GM19397 (cell line): Measurements from ENCODE around the gene UBA7.

Source experiments
- ATAC-seq: cut with Tn5 transposase; IDR thresholded peaks from one replicate; pipeline ENCODE4 v1.9.1; 2021; ENCODE audit warnings: mild to moderate bottlenecking, moderate library complexity; ENCODE audit not compliant: unreplicated experiment

The UBA7 gene

DNA sequence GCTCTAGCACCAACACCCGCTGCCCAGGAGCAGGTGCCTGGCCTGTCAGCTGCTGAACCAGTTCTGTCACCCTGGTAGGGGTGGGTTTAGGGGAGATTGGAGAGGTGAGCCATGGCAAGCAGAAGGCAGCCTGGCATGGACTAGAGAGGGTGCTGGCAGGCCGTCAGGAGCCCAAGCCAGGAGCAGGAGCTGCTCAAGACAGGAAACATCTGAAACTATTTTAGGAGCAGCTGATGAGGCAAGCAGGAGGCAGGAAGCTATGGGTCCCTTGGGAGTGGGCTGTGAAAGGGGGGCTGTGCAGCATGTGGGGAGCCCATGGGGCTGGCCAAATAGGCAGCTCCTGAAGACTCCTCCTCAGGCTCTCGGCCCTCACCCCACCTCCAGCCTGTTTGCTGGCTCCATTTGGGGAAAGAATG, 8.4 kb downstream of the UBA7 start:
- no peak for ATAC-seq

DNA sequence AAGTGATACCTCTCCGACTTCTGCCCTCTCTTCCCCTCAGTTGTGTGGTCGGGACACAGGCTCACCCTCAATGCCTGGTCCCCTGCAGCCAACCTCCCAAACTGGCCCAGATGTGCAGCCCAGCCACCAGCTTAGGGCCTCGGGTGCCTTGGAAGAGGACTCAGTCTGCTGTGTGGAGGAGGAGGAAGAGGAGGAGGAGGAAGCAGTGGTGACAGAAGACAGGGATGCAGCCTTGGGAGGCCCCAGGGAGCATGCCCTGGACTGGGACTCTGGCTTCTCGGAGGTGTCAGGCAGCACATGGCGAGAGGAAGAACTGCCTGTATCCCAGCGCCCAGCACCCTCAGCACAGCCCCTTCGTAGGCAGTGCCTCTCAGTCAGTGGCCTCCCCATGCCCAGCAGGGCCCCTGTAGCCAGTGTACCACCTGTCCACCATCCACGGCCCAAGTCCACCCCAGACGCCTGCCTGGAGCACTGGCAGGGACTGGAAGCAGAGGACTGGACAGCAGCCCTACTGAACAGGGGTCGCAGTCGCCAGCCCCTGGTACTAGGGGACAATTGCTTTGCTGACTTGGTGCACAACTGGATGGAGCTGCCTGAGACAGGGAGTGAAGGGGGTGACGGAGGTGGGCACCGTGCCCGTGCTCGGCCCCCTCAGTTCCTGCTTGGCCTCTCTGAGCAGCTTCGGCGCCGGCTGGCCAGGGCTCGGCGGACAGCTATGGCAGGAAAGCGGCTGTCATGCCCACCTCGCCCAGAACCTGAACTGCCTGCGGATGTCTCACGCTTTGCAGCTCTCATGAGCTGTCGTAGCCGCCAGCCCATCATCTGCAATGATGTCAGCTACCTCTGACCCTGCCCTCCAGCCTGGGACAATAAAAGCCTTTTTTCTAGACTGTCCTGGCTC, 9.4 kb downstream of the UBA7 start:
- ATAC-seq = no peak

DNA sequence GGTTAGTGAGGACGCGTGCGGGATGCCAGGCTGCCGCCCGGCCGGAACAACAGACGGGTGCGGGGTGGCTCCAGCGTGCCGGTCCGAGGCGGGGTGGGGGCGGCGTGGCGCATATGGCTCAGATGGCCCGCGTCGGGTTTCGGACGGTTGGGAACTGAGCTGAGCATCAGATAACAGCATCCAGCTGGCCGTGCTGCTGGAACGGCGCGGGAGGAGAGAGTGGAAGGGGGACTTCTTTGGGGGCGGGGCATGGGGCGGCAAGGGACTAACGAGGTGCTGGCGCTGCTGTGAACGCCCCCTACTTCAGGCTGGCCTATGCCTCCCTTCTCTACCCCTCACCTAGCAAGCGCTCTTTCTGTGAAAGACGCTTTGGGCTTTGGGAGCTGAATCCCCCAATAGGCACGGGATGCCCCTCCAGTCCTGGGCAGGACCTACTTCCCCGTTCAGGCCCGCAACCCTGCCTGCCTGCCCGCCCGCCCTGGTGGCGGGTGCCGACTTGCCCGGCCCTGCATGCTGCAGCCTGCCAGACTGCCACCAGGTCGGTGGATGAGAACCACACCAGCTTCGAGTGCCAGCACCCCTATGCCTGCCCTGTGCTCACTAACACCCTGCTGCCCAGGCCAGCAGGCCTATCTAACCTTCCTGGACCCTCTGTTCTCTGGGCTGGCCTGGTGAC, 10.2 kb downstream of the UBA7 start:
- no peak for ATAC-seq

DNA sequence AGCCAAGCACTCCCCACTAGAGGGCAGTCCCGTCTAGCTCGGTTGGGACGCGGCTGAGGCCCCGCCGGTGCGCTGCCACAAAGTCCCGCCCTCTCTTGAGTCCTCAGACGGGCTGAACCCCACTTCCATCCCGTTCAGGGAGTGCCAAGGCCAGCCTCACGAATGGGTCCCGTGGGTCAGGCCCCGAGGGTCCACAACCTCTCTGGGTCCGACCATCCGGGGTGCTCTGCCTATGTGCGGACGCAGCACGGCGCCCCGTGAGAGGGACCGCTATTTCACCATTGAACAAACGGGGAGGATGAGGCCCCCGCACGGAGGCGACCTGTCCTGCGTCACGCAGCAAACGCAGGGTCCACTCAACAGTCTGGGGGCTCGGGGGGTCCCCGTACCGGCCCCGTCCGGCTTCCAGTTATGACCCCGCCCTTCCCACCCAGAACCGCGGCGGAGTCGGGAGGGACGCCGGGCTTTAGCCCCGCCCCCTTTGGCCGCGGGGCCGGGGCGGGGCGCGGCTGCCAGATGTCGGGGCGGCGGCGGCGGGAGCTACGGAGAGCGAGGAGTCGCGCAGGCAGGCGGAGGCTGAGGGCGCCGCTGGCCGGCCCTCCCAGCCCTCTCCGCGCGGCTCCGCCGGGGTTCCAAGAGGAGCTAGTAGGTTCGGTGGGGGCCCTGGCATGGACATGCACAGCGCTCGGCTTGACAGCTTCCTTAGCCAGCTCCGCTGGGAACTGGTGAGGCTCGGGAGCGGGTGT, 10.9 kb downstream of the UBA7 start, which contains the start of gene INKA1:
INKA1 (plus strand) TSS at position 543 of the 746 bp plus-strand sequence; CDS start at position 675, 132 bp downstream.
- peak; percentile 53 for ATAC-seq

DNA sequence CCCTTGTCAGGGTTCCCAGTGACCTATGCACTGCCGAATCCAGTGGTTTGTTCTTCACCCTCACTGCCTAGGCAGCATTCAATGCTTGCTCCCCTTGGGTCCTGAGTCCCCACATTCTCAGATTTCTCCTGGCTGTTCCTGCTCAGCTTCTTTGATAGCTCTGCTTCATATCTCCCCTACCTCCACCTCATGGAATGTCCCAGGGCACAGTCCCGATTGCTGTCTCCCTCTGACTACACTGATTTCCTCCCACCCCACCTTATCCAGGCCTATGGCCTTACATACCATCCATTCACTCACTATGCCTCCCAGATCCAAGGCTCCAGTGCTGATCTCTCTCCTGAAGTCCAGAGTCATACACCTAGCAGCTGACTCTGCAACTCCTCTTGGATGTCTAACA, 12.6 kb downstream of the UBA7 start:
- ATAC-seq = no peak

DNA sequence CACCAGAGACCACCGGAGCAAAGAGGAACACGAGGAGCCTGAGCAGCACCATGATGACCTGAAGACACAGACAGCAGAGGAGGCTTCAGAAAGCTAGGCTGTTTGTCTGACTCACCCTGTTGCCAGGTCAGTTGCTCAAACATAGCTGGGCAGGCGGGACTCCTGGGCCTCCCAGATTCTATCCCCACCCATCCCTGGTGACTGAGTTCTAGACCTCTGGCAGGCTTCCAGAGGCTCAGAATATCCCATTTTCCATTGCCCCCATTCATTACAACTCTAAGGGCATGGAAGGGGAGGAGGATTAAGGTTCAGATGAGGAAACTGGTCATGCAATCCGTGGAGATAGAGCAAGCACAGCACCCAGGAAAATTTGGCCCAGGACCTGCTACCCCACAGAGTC, 14.0 kb downstream of the UBA7 start, which contains the start of gene CDHR4:
CDHR4 (minus strand) TSS at position 113 of the 400 bp plus-strand sequence; CDS start at position 52, 61 bp downstream.
- ATAC-seq = no peak

DNA sequence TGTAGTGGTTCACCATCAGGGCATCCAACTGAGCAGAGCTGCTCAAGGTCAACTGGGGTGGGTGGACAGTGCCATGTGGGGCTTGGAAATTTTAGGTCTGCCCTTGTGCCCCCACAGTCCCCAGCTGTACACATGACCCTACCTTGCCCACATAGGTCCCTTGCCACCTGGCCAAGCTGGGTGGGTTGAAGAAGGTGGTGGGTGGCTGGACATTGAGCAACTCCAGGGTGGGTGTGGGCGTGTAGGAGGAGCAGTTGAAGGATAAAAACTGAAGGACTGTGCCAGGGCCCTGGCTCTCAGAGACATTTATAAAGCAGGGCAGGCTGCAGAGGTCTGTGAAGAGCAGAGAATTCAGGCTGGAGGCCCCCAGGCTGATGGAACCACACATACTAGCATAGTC, 14.6 kb downstream of the UBA7 start:
- no peak for ATAC-seq

DNA sequence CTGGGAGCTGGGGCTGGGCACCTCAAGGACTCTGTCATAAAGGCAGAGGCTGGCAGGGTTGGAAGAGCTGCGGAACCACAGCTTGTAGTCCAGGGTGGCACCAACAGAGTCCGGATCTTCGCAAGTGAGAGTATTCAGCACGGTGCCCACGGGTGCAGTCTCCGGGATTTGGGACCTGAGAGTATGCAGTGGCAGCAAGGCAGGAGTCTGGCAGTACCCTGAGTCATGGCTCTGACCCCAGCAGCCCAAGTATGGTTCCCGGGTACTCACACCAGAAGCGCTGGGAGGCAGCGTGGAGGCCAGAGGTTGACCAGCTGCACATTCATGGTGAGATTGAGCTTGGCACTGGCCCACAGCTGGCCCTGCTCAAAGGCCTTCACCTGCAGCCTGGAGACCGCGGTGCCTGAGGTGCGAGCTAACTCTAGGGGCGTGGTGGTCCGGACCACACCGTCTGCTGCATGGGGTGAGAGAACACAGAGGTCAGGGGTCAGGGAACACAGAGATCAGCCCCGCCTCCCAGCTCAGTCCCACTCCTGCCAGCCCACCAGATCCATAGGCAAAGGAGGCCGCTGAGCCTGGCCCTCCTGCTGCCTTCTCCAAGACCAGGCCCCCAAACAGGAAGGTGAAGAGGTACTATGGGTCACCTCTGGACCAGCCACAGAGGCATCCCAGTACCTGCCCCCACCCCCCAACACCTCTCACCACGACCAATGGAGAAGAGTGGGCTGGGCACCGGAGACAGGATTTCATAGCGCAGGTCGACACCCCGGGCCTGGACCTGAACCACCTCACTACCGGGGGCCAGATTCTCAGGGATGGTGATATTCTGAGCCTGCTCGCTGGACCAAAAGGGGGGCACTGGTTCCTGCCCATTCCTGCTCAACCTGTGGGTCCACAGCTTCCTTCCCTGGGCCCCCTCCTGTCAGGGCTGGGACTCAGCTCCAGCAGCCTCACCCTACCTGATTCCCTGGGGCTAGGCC, 18.5 kb downstream of the UBA7 start:
- ATAC-seq = no peak

DNA sequence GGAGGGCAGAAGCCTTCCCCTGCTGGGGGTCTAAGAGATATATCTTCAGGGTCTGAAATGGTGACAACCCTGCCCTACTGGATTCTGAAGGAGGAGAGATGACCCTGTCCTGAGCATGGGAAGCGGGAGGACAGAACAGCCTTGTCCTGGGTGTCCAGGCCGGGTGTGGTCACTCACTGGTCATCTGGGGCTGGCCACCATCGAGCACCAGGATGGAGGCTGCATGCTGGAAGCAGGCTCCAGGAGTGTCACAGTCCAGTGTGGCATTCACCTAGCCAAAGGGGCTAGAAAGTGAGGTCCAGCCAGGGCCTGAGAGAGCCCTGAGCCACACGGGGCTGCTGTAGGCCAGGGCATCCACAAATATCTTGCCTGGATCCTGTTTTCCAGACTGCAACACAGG, 19.3 kb downstream of the UBA7 start:
- ATAC-seq = no peak

DNA sequence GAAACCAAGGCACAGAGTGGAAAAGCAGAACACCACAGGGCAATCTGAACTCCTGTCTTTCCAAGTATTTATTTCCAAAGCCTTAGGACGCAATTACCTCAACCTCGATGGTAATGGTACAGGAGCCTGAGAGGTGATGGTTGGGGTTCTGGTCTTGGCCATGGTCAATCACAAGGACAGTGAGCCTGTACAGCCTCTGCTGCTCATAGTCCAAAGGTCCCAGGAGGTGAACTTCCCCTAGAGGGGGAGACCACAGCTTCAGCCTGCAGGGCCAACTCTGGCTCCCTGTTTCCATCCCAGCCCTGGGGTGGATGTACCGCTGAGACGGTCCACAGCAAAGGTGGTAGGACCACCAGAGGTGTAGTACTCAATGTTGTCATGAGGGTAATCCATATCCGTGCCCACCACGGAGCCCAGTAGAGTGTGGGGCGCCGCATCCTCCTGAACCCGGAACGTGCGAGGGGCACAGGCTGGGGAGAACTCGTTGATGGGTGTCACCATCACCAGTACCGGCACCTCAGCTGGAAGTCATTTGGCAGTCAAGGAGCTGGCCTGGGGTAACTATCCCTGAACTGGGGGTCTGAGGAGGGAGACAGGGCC, 20.2 kb downstream of the UBA7 start:
- no peak for ATAC-seq

DNA sequence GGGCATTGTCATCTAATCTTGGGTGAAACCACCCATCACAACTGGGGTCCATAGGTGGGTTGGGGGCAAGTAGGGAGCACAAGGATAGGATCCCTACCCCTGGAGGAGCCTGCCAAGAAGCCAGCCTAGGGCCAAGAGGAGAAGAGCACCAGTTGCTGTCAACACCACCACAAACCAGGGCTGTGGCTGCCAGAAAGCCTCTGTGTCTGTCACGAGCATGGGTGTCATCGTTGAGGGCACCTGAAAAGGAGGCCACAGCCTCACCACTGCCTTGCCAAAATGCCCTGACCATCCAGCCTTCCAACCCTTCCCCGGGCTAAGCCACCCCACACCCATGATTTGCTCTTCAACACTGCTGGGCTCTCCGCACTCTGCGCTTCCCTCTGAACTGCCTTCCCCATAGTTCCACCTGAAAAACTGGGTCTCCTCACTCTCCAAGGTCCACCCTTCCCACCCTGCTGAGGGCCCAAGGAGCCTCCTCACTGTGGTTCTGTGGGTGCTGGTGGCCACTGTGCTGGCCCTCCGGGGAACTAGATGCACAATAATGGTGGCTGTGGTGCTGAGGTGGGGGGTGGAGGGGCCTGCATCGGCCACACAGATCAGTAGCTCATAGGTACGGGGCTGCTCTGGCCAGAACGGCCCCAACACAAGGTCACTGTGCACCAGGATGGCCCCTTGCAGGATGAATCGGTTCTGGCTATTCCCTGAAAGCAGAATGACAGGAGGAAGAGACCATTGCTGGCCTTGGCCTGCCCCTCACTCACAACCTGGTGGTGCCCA, 21.2 kb downstream of the UBA7 start:
- ATAC-seq = no peak

DNA sequence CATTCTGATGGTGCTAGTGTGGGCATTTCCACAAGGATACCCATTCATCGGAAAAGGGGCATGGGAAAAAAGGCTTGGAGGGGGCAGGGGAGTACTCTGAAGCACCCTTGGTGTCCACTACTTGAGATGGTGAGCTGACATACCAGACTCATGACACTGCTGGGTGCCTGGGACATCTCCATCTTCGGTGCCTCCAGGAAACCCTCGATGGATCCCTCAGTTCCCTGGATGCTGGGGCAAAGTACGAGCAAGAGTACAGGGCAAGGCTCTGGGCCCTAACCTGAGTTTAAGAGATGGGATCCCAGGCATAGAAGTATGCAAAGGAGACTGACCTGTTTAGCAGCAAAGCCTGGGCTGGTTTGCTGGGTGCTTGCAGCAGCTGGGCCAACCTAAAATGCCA, 22.2 kb downstream of the UBA7 start:
- ATAC-seq = no peak

DNA sequence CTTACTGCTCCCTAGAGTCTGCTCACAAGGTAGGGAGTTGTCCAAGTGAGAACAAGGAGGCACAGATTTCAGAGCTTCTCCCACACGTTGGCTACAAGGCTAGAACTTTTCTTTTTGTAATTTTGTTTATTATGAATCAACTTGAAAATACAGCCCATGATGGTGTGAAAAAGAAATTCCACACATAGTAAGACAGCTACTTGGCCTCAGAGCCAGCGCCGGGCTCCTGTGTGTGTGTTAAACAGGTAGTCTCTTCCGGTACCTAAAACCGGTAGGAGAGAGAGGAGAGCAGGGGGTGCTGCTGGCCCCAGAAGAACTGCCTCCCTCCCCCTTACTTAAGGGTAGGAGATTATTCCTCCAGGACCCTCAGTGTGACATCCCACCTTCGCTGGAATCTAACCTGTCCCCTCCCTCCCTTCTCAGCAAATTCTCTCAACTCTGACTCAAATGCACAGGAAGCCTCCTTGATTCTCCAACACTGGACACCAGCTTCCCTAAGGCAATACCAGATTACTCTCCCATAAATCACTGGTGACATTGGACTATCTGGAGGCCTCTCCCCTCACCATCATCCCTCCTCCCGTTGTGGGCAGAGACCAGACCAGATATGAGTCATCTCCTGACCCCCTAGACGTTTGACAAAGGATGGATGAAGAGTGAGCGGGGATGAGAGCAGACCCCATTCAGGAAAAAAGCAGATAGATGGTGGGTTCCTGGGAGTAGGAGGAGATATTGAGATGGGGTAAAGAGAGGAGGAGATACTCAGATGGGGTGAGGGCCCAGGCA, 22.9 kb downstream of the UBA7 start:
- no peak for ATAC-seq

DNA sequence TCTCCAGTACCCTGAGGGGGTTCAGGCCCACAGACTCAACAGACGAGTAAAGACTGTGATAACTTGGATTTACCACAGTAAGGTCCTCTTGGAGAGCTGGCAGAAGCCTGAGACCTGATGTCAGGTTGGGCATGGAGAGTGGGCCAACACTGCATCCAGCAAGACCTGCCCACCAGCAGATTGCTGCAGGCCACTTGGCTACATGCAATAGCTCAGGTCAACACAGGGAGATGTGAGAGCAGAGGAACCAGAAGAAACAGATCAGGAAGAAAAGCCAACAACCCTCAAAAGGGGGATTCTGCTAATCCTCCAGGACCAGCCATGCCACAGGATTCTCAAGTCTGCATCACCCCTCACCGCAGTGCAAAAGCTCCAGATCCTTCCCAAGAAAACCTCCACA, 25.7 kb downstream of the UBA7 start:
- ATAC-seq = no peak

DNA sequence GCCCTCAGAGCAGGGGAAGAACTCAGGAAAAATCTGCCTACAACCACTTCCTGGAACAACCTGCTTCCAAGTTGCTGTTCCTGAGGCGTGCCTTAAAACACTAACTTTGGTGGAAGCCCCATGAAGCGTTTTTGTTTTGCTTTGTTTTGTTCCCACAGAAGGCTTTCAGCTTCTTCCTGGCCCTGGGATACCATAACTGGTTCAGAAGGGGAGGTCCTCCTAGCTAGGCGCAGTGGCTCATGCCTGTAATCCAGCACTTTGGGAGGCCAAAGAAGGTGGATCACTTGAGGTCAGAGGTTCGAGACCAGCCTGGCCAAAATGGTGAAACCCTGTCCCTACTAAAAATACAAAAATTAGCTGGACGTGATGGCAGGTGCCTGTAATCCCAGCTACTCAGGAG, 26.2 kb downstream of the UBA7 start:
- ATAC-seq = no peak

DNA sequence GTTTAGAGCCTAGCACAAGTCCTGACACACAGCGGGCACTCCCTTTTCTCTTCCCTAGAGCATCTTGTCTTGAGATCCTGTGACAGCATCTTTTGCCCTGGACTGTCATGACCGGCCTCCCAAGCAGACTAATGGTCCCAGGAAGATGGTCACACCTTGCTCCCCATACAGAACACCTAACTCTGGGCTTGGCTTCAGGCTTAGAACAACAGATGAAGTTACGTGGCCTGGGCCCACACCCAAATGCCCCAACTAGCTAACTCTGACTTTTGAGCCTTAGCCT, 26.6 kb downstream of the UBA7 start:
- ATAC-seq = no peak

DNA sequence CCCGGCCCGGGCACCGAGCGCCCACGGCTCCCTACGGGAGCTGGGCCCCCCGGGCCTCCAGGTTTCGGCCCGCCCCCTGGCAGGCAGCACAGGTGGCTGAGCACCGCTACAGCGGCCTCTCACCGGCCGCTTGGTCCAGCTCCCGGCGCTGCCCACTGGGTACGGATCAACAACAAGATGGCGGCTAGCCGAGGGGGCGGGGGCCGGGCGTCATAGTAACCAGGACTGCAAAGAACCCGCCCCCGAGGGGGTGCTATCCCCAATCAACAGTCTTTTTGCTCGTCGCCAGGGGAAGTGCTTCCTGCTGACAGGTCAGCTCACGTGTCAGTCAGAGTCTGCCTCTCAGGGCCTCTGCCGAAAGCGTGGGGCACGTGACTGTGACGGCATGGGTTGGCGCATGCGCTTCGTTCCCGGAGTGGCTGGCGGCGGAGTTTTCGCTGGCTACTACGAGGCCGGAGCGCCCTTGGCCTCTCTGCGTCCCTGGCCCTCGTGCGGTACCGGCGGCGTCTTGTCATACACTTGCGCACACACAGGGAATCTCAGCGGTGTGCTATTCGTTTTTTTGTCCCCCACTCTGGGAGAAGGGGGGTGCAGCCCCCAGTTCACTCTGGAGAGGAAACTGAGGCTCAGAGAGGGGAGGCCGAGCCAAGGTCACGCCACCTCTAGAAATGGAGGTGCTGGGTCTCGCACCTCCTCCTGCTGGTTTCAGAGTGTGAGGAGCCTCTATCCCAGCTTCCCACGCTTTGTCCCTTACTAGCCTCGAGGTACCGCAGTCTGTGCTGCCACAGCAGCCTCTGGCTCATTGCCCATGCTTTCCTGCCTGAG, 27.2 kb downstream of the UBA7 start, which contains the start of gene IP6K1:
IP6K1 (minus strand) TSS at position 186 of the 825 bp plus-strand sequence. CDS start 38,502 bp downstream, outside the sequence.
- ATAC-seq = peak; percentile 99
